Tibial artery (tissue), 4 donors: ENCODE data around the gene WDR47.
"Not testable (repeated sequence)": the region's sequence is repeated elsewhere in the genome, so short reads cannot be mapped to it uniquely, and the experiment has no call there.

ENCODE experiments used
- DNase-seq, 2 donors: peaks; one replicate each; pipeline ENCODE4 v3.0.0-alpha.2; 2019
- H3K27ac ChIP-seq, 2 donors: fragments of 200-600 bp; sonication (generic) in 1 of 2; 1 replicate in 1 of 2; 2 replicates in 1 of 2; pipeline ENCODE4 v1.5.1; 2018 to 2019; ENCODE audit warnings: mild to moderate bottlenecking in 1 of 2
- H3K27me3 ChIP-seq, 2 donors: fragments of 200-600 bp; sonication (generic) in 1 of 2; one replicate each; pipeline versions ENCODE4 v1.5.1 to v1.6.0; 2016 to 2019
- H3K36me3 ChIP-seq, 3 donors: fragments of 200-600 bp; sonication (generic) in 2 of 3; one replicate each; pipeline ENCODE4 v1.5.1; 2016 to 2019; ENCODE audit warnings: mild to moderate bottlenecking in 2 of 3
- H3K4me1 ChIP-seq, 4 donors: fragments of 200-600 bp; sonication (generic) in 2 of 4; 1 replicate in 3 of 4; 2 replicates in 1 of 4; pipeline ENCODE4 v1.5.1; 2016 to 2019
- H3K4me3 ChIP-seq, 2 donors: fragments of 200-600 bp; sonication (generic) in 1 of 2; 1 replicate in 1 of 2; 2 replicates in 1 of 2; pipeline ENCODE4 v1.5.1; 2018 to 2019; ENCODE audit warnings: mild to moderate bottlenecking in 2 of 2
- H3K9me3 ChIP-seq, 3 donors: fragments of 200-600 bp; sonication (generic) in 1 of 3; one replicate each; pipeline ENCODE4 v1.5.1; 2016 to 2019
- intact Hi-C: fragments of 100-400 bp; cut with DNase I; formaldehyde crosslinking; loops from one replicate; pipeline ENCODE4 v1.15.0; 2023; ENCODE audit warnings: low total_unique reads
- TF ChIP-seq, protein P1 (sequence below), 2 experiments: fragments of 200-600 bp in 1 of 2; fragments of 450-650 bp in 1 of 2; IDR thresholded peaks; one replicate each; pipeline ENCODE4 v1.5.1; 2017 to 2019; ENCODE audit warnings: antibody characterized with exemption in 2 of 2, mild to moderate bottlenecking in 1 of 2, moderate library complexity in 1 of 2

WDR47 gene

DNA sequence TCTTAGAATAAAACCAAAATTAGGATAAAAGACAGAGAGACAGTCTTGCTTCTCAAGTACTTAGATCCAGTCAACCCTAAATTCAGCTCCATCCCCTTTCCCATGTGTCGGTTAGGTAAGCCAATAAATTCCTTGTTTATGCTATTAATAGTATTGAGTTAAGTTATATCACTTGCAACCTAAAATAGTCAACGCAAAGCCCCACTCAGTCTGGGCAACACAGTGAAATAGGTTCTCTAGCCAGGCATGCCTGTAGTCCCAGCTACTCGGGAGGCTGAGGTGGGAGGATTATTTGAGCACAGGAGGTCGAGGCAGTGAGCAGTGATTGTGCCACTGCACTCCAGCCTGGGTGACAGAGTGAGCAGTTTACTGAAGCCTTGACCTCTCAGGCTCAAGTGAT, 19.3 kb upstream of the WDR47 start:
- H3K9me3 ChIP-seq, result no peaks in the 10 kb centered on the region
- no peaks in the 10 kb centered on the region for H3K4me1 ChIP-seq
- no peak overlapping the region for H3K4me3 ChIP-seq
- DNase-seq, result no peak
- intact Hi-C loops, result no loop called here
- no peaks in the 10 kb centered on the region for H3K27me3 ChIP-seq
- TF ChIP-seq, protein P1, sequence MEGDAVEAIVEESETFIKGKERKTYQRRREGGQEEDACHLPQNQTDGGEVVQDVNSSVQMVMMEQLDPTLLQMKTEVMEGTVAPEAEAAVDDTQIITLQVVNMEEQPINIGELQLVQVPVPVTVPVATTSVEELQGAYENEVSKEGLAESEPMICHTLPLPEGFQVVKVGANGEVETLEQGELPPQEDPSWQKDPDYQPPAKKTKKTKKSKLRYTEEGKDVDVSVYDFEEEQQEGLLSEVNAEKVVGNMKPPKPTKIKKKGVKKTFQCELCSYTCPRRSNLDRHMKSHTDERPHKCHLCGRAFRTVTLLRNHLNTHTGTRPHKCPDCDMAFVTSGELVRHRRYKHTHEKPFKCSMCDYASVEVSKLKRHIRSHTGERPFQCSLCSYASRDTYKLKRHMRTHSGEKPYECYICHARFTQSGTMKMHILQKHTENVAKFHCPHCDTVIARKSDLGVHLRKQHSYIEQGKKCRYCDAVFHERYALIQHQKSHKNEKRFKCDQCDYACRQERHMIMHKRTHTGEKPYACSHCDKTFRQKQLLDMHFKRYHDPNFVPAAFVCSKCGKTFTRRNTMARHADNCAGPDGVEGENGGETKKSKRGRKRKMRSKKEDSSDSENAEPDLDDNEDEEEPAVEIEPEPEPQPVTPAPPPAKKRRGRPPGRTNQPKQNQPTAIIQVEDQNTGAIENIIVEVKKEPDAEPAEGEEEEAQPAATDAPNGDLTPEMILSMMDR (IDR thresholded peaks at IDR 0.05), result no peak
- H3K36me3 ChIP-seq, result peaks cover 21 to 36% (median 28%) of the 10 kb centered on the region in 3 donors
- no peak overlapping the region for H3K27ac ChIP-seq

DNA sequence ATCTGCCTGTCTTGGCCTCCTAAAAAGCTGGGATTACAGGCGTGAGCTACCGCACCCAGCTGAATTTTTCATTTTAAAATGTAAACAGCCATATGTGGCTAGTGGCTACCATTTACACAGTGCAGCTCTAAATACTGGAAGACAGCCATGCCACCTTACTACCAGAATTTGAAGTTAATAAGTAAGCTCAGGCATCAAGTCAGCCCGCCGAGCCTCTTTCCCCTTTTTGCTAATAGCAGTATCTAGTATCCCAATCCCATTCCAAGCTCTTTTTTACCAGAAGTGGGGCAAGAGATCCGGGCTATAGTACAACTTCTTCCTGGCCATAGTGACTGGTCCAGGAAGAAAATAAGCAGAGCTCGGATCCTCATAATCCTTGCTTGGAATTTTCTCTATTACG, 18.8 kb upstream of the WDR47 start:
- no peak for DNase-seq
- H3K4me1 ChIP-seq, result no peaks in the 10 kb centered on the region

DNA sequence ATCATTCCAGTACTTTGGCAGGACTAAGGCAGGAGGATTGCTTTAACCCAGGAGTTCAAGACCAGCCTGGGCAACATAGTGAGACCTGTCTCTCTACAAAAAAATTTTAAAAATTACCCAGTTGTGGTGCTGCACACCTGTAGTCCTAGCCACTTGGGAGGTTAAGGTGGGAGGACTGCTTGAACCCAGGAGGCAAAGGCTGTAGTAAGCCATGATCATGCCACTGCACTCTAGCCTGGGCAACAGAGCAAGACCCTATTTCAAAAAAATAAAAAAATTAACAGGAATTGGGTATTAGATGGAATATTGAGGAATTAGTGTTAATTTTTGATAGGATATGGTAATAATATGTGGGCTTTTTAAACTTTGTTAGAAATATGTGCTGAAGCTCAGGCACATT, 17.1 kb upstream of the WDR47 start:
- Histone ChIP-seq H3K4me3 (no peak overlapping the region), H3K27me3 (no peaks in the 10 kb centered on the region), H3K27ac (no peak overlapping the region), H3K4me1 (no peaks in the 10 kb centered on the region), H3K36me3 (peaks cover 6 to 17% (median 9%) of the 10 kb centered on the region in 3 donors), H3K9me3 (no peaks in the 10 kb centered on the region)
- intact Hi-C loops, result no loop called here
- DNase-seq, result no peak
- TF ChIP-seq, protein P1 (IDR thresholded peaks at IDR 0.05), result no peak

More for the DNA sequence above, 18.8 kb upstream of the WDR47 start:
- Histone ChIP-seq H3K27ac (no peak overlapping the region), H3K4me3 (no peak overlapping the region), H3K36me3 (peaks cover 20 to 32% (median 25%) of the 10 kb centered on the region in 3 donors), H3K9me3 (no peaks in the 10 kb centered on the region), H3K27me3 (no peaks in the 10 kb centered on the region)
- intact Hi-C loops, result no loop called here
- TF ChIP-seq, protein P1 (IDR thresholded peaks at IDR 0.05), result no peak

DNA sequence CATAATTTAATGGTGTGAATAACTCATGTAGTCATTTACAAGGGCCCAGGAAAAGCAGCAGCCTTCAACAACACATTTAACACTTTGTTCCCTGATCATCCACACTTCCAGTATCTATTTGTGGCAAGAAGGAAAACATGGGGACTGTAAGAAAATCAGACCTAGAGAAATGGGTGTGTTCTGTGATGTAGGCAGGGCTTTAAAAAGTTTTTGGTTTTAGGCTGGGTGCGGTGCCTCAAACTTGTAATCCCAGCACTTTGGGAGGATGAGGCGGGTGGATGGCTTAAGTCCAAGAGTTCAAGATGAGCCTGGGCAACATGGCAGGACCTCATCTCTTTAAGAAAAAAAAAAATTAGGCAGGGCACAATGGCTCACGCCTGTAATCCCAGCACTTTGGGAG, 14.2 kb upstream of the WDR47 start:
- Histone ChIP-seq H3K27ac (no peak overlapping the region), H3K4me1 (no peaks in the 10 kb centered on the region), H3K4me3 (no peak overlapping the region), H3K27me3 (no peaks in the 10 kb centered on the region), H3K9me3 (no peaks in the 10 kb centered on the region), H3K36me3 (no peaks in the 10 kb centered on the region)
- intact Hi-C loops, result no loop called here
- DNase-seq, result no peak
- TF ChIP-seq, protein P1 (IDR thresholded peaks at IDR 0.05), result no peak

DNA sequence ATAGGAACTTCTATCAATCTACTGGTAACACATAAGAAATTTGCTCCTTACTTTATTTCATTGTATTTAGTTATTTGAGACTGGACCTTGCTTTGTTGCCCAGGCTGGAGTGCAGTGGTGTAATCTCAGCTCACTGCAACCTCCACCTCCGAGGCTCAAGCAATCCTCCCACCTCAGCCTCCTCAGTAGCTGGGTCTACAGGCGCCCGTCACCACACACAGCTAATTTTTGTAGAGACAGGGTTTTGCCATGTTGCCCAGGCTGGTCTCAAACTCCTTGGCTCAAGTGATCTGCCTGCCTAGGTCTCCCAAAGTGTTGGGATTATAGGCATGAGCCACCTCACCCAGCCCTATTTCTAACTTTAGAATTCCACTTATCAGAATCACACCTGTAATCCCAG, 10.2 kb upstream of the WDR47 start:
- DNase-seq, intact Hi-C loops, H3K4me1 ChIP-seq, H3K36me3 ChIP-seq, H3K27me3 ChIP-seq, H3K4me3 ChIP-seq, H3K27ac ChIP-seq, H3K9me3 ChIP-seq: not testable (repeated sequence)

DNA sequence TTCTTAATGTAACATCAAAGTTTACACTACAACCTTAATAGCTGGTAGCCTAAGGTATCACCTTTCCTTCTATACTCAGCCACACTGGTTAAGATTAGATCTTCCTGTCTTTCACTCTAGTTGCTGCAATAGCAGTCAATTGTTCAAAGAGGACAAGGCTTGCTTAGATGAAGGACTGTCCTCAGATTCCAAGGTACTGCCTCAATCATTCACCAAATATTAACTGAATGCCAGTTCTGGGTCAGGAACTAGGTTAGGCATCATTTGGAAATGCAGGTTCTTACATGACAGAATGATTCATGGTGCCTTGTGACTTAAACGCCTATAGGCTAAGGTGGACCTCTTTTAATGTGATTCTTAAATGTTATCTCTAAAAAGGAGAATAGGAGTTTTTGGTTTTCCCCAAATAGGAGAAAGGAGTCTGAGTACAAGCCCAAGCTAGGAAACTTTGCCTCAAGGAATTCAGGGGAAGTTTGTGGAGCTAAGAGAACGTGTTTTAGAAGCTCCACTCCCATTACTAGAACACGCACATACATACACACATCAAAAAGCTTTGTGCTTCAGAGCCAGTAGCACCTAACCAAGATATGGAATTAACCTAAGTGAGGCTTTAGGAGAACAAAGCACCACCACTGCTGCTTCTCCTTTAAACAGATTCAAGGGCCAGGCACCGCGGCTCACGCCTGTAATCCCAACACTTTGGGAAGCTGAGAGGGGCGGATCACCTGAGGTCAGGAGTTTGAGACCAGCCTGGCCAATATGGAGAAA, 8.5 kb upstream of the WDR47 start:
- intact Hi-C loops, result no loop called here
- no peaks in the 10 kb centered on the region for H3K9me3 ChIP-seq
- no peak overlapping the region for H3K4me3 ChIP-seq
- H3K27ac ChIP-seq, result no peak overlapping the region
- H3K27me3 ChIP-seq, result no peaks in the 10 kb centered on the region
- no peaks in the 10 kb centered on the region for H3K4me1 ChIP-seq
- TF ChIP-seq, protein P1 (IDR thresholded peaks at IDR 0.05), result no peak
- no peak for DNase-seq
- H3K36me3 ChIP-seq, result no peaks in the 10 kb centered on the region
